ENCODE data around the gene ARHGAP42. TPM values are rescaled to one million over a fixed set of nuclear protein-coding genes. Genes with fewer than 3 reads are reported as not detected.

The ARHGAP42 gene
- total and polyA plus RNA-seq, 4 donors = 4.1 to 15.8 (median 10.9) TPM

DNA sequence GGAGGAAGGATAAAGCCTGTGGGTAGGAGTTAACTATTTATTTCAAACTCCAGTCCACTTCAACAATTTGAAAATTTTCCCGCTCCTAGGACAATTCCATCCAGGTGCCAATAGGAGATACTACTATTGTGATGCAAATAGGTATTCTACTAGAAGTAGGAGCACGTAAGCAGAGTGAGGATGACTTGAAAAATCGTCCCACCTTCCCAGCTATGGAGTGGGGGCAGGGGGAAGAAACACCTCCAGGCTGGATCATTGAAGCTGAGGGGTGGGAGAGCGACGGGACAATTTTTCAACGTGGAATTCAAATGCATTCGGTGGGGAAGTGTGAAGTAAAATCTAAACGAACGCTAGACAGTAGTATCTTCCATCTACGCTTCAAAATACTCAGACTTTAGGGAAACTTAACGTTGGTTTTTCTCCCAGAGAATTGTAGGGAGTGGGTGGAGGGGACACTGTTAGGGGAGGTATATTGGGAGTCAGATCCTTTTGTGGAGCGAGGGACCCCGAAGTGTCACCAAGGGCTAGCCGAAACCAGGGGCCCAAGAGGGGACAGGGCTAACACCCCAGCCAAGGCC, 523 bp upstream of the ARHGAP42 start:
- Histone ChIP-seq H3K36me3 (ENCODE audit: control insufficient read depth in 1 of 2, insufficient read depth in 2 of 2, low read length in 1 of 2) (no peaks in the 10 kb centered on the region), H3K4me1 (ENCODE audit: control insufficient read depth in 1 of 2, insufficient read depth in 2 of 2, low read length in 2 of 2) (no peaks in the 10 kb centered on the region), H3K9me3 (ENCODE audit: control insufficient read depth, low read length) (no peaks in the 10 kb centered on the region), H3K27ac (ENCODE audit: low read depth in 1 of 2, low read length in 2 of 2) (no peak overlapping the region), H3K27me3 (ENCODE audit: control insufficient read depth in 1 of 2, insufficient read depth in 2 of 2, low read length in 1 of 2) (no peaks in the 10 kb centered on the region), H3K4me3 (ENCODE audit: low read length in 2 of 2) (peak overlapping the region; percentile 53 to 80)
- intact Hi-C loops (cut with DNase I) = loop anchor here in 1 of 2 donors (5.0 kb wide), 1 partner anchor 51 kb away; no protein-coding TSS in a partner anchor
- ATAC-seq (ENCODE audit: low FRiP score) (no peak), DNase-seq (no peak)
- WGBS, 2 donors = 39 to 40% methylated on average over 14 of the region's 14 CpGs

DNA sequence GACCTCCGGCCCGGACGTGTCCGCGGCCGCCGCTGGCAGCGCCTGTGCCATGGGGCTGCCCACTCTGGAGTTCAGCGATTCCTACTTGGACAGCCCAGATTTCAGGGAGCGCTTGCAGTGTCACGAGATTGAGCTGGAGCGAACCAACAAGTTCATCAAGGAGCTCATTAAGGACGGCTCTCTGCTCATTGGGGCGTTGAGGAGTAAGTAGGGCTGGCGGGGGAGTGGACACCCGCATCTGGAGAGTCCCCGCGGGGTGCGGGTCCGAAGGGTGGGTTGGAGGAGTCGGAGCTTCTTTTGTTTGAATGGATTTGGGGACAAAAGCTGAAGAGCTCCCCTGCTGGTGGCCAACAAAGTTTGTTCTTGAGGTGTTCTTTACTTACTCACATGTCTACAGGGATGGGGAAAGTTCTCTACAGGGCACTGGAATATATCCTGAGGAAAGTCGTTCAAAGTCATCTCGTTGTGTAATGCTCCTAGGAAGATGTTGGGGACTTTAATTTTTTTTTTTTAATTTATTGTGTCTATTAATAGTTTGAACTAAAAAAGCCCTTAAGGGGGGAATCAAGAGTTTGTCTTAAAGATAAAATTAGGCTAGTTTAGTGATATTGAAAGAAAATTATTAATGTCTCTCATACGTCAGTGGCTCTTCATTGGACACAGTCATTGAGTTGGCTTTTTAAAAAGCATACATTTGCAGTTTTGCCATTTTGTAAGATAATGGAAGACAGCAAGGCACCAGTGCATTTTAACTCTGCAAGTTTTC, 725 bp downstream of the ARHGAP42 start:
- intact Hi-C loops (cut with DNase I) = loop anchor here in 1 of 2 donors (5.0 kb wide), 1 partner anchor 49 kb away; no protein-coding TSS in a partner anchor
- no peaks in the 10 kb centered on the region for H3K36me3 ChIP-seq (ENCODE audit: control insufficient read depth in 1 of 2, insufficient read depth in 2 of 2, low read length in 1 of 2)
- no peaks in the 10 kb centered on the region for H3K4me1 ChIP-seq (ENCODE audit: control insufficient read depth in 1 of 2, insufficient read depth in 2 of 2, low read length in 2 of 2)
- peak overlapping the region; percentile 69 to 80 for H3K4me3 ChIP-seq (ENCODE audit: low read length in 2 of 2)
- H3K9me3 ChIP-seq (ENCODE audit: control insufficient read depth, low read length) = no peaks in the 10 kb centered on the region
- H3K27ac ChIP-seq (ENCODE audit: low read depth in 1 of 2, low read length in 2 of 2) = no peak overlapping the region
- H3K27me3 ChIP-seq (ENCODE audit: control insufficient read depth in 1 of 2, insufficient read depth in 2 of 2, low read length in 1 of 2) = no peaks in the 10 kb centered on the region
- peak; percentile 58 to 80 for DNase-seq
- 0 to 1% methylated on average over 24 of the region's 24 CpGs for WGBS, 2 donors
- ATAC-seq (ENCODE audit: low FRiP score) = peak; percentile 79

DNA sequence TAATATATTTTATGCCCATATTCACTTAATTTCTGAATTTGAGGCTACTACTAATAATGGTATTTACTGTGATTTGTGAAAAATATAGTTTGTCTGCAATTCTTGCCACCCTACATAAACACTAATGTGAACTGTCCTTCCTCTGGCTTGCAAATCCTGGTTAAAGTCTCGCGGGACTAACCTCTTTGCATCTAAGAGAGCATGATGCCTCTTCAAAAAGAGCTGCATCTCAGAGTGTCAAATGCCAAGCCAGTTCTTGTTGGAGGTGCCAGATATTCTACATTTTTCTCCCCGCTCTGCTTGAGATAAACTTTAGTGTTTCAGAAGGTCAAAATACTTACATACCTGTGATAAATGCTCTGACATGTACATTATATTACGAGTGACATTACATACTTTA, 2.1 kb downstream of the ARHGAP42 start:
- H3K36me3 ChIP-seq (ENCODE audit: control insufficient read depth in 1 of 2, insufficient read depth in 2 of 2, low read length in 1 of 2) = no peaks in the 10 kb centered on the region
- H3K4me1 ChIP-seq (ENCODE audit: control insufficient read depth in 1 of 2, insufficient read depth in 2 of 2, low read length in 2 of 2) = no peaks in the 10 kb centered on the region
- H3K9me3 ChIP-seq (ENCODE audit: control insufficient read depth, low read length) = no peaks in the 10 kb centered on the region
- intact Hi-C loops (cut with DNase I) = loop anchor here in 1 of 2 donors (5.0 kb wide), 1 partner anchor 48 kb away; no protein-coding TSS in a partner anchor
- ATAC-seq (ENCODE audit: low FRiP score) (no peak), DNase-seq (no peak)
- 59 to 72% methylated on average over 4 of the region's 4 CpGs for WGBS, 2 donors
- H3K27me3 ChIP-seq (ENCODE audit: control insufficient read depth in 1 of 2, insufficient read depth in 2 of 2, low read length in 1 of 2) = no peaks in the 10 kb centered on the region
- H3K27ac ChIP-seq (ENCODE audit: low read depth in 1 of 2, low read length in 2 of 2) = no peak overlapping the region
- H3K4me3 ChIP-seq (ENCODE audit: low read length in 2 of 2) = no peak overlapping the region

DNA sequence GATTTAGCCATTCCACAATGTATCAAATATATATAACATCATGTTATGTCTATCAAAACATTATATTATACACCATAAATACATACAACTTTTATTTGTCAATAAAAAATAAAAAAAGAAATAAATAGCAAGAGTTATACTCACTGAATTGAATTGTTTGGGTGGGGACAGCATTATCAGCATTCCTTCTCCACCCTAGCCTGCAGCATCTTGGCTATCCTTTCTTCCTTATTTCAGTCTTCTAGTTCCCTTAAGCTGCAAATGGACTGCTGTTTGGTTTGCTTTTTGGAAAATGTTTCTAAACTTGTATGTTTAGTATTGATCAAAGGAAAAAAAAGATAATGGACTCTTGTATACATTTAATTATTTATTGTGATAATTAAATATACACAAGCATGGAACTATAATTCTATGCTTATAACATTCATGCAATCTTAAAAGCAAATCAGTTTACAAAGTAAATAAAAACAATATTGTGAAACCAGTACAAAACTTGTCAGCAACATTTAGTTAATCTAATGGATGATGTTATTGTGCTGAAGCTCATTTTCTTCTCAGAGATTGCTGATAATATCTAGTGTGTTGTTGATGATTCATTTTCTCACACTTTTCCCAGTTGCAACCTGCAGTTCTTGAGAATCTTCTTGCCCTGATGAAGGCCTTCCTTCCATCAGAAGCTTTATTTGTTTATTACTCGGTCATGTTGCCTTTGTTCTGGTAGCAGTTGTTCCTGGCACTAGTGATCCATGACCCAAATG, 5.0 kb downstream of the ARHGAP42 start:
- H3K27me3 ChIP-seq (ENCODE audit: control insufficient read depth in 1 of 2, insufficient read depth in 2 of 2, low read length in 1 of 2) = no peaks in the 10 kb centered on the region
- H3K4me1 ChIP-seq (ENCODE audit: control insufficient read depth in 1 of 2, insufficient read depth in 2 of 2, low read length in 2 of 2) = no peaks in the 10 kb centered on the region
- H3K27ac ChIP-seq (ENCODE audit: low read depth in 1 of 2, low read length in 2 of 2) = no peak overlapping the region
- 88 to 95% methylated on average over 1 of the region's 1 CpG for WGBS, 2 donors
- no peak overlapping the region for H3K4me3 ChIP-seq (ENCODE audit: low read length in 2 of 2)
- H3K9me3 ChIP-seq (ENCODE audit: control insufficient read depth, low read length) = no peaks in the 10 kb centered on the region
- no peak for ATAC-seq (ENCODE audit: low FRiP score)
- no peaks in the 10 kb centered on the region for H3K36me3 ChIP-seq (ENCODE audit: control insufficient read depth in 1 of 2, insufficient read depth in 2 of 2, low read length in 1 of 2)
- DNase-seq = no peak
- intact Hi-C loops (cut with DNase I) = no loop called here

DNA sequence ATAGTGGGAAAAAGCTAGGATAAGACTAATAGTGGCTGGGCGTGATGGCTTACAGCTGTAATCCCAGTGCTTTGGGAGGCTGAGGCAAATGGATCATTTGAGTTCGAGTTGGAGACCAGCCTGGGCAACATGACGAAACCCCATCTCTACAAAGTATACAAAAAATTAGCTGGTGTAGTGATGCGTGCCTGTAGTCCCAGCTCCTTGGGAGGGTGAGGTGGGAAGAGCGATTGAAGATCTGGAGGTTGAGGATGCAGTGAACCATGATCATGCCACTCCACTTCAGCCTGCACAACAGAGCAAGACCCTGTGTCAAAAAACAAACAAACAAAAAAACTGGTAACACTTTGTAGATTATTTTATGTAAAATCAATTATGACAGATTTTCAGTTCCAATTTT, 8.8 kb downstream of the ARHGAP42 start:
- Histone ChIP-seq H3K4me3 (ENCODE audit: low read length in 2 of 2) (no peak overlapping the region), H3K27me3 (ENCODE audit: control insufficient read depth in 1 of 2, insufficient read depth in 2 of 2, low read length in 1 of 2) (no peaks in the 10 kb centered on the region), H3K36me3 (ENCODE audit: control insufficient read depth in 1 of 2, insufficient read depth in 2 of 2, low read length in 1 of 2) (no peaks in the 10 kb centered on the region), H3K4me1 (ENCODE audit: control insufficient read depth in 1 of 2, insufficient read depth in 2 of 2, low read length in 2 of 2) (no peaks in the 10 kb centered on the region), H3K9me3 (ENCODE audit: control insufficient read depth, low read length) (no peaks in the 10 kb centered on the region), H3K27ac (ENCODE audit: low read depth in 1 of 2, low read length in 2 of 2) (no peak overlapping the region)
- ATAC-seq (ENCODE audit: low FRiP score) = no peak
- DNase-seq = no peak
- intact Hi-C loops (cut with DNase I) = no loop called here
- WGBS, 2 donors = 97 to 98% methylated on average over 5 of the region's 5 CpGs

DNA sequence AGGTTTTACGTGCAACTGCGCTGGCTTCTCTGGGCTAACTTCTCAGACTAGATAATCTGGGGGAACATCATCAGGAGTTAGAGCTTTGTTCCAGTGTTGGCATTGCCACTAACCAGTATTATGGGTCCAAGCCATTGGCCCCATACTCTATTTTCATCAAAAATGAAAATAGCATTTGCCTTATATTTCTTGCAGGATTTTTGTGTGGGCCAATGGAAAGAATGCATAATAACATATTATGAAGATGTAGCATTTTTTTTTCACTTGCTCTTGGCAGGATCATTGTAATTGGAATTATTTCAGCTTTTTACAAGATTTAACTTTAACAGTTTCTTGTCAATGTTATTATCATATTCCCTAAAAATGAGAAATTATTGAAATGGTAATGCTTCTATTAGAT, 16.1 kb downstream of the ARHGAP42 start:
- H3K9me3 ChIP-seq (ENCODE audit: control insufficient read depth, low read length) = no peaks in the 10 kb centered on the region
- ATAC-seq (ENCODE audit: low FRiP score) (no peak), DNase-seq (no peak)
- no peaks in the 10 kb centered on the region for H3K4me1 ChIP-seq (ENCODE audit: control insufficient read depth in 1 of 2, insufficient read depth in 2 of 2, low read length in 2 of 2)
- intact Hi-C loops (cut with DNase I) = no loop called here
- no peaks in the 10 kb centered on the region for H3K27me3 ChIP-seq (ENCODE audit: control insufficient read depth in 1 of 2, insufficient read depth in 2 of 2, low read length in 1 of 2)
- H3K27ac ChIP-seq (ENCODE audit: low read depth in 1 of 2, low read length in 2 of 2) = no peak overlapping the region
- 98% methylated on average over 2 of the region's 2 CpGs for WGBS, 2 donors
- H3K4me3 ChIP-seq (ENCODE audit: low read length in 2 of 2) = no peak overlapping the region
- no peaks in the 10 kb centered on the region for H3K36me3 ChIP-seq (ENCODE audit: control insufficient read depth in 1 of 2, insufficient read depth in 2 of 2, low read length in 1 of 2)

DNA sequence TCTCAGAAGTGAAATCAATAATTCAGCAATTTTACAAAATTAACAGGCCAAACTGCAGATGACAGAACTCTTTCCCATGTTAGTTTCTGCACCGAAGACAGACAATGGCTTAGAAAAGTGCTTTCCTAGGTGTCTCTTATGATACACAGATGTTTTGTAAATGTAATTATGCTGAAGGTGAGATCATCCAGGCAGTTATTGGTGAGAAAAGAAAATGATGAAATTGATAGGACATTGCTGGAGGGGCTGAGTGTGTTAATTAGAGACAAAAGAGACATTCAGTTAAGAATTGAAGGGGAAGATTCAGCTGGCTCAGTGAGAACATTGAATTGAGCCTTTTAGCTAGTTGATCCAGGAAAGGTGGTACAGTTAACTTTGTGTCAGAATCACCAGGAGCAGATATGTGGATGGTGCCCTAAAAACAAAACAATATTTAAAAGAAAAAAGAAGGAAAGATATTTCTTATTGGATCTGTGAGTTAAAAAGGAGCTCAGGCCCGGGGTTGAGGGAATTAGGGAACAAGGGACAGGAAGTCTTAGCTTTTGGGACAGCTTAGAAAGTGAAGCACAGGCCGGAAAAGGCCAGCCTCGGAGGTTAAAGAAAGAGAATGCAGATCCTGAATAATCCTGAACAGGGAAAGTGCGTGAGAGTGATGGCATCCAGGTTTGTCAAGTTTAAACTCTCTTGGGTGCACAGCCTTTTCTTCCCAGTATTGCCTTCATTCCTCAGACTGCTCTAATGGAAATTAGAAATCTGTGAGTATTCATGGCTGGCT, 16.9 kb downstream of the ARHGAP42 start:
- Histone ChIP-seq H3K36me3 (ENCODE audit: control insufficient read depth in 1 of 2, insufficient read depth in 2 of 2, low read length in 1 of 2) (no peaks in the 10 kb centered on the region), H3K4me3 (ENCODE audit: low read length in 2 of 2) (no peak overlapping the region), H3K27me3 (ENCODE audit: control insufficient read depth in 1 of 2, insufficient read depth in 2 of 2, low read length in 1 of 2) (no peaks in the 10 kb centered on the region), H3K9me3 (ENCODE audit: control insufficient read depth, low read length) (no peaks in the 10 kb centered on the region), H3K27ac (ENCODE audit: low read depth in 1 of 2, low read length in 2 of 2) (no peak overlapping the region), H3K4me1 (ENCODE audit: control insufficient read depth in 1 of 2, insufficient read depth in 2 of 2, low read length in 2 of 2) (no peaks in the 10 kb centered on the region)
- intact Hi-C loops (cut with DNase I) = no loop called here
- WGBS, 2 donors = 69 to 80% methylated on average over 5 of the region's 5 CpGs
- no peak for ATAC-seq (ENCODE audit: low FRiP score)
- DNase-seq = no peak

DNA sequence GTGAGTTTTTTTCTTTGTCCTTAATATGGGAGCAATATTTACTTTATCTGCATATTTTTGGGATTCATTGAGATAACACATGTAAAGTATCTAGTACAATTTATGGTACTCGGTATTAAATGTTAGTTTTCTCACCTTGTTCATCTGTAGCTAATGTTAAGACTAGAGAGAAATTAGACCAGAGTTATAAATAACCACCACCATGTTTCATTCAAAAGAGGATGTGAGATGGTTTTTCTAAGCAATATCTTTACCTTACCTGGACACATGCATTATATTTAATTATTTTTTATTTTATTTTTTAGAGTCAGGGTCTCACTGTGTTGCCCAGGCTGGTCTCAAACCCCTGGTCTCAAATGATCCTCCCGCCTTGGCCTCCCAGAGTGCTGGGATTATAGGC, 18.4 kb downstream of the ARHGAP42 start:
- intact Hi-C loops (cut with DNase I) = no loop called here
- Histone ChIP-seq H3K4me1 (ENCODE audit: control insufficient read depth in 1 of 2, insufficient read depth in 2 of 2, low read length in 2 of 2) (no peaks in the 10 kb centered on the region), H3K9me3 (ENCODE audit: control insufficient read depth, low read length) (no peaks in the 10 kb centered on the region), H3K27me3 (ENCODE audit: control insufficient read depth in 1 of 2, insufficient read depth in 2 of 2, low read length in 1 of 2) (no peaks in the 10 kb centered on the region), H3K27ac (ENCODE audit: low read depth in 1 of 2, low read length in 2 of 2) (no peak overlapping the region), H3K36me3 (ENCODE audit: control insufficient read depth in 1 of 2, insufficient read depth in 2 of 2, low read length in 1 of 2) (no peaks in the 10 kb centered on the region), H3K4me3 (ENCODE audit: low read length in 2 of 2) (no peak overlapping the region)
- 92 to 93% methylated on average over 2 of the region's 2 CpGs for WGBS, 2 donors
- ATAC-seq (ENCODE audit: low FRiP score) (no peak), DNase-seq (no peak)
